CD14-positive monocyte (primary cell): ENCODE data around the gene ADAMTSL3. TPM values are rescaled to one million over a fixed set of nuclear protein-coding genes. Genes with fewer than 3 reads are reported as not detected.
"Not testable (repeated sequence)": the region's sequence is repeated elsewhere in the genome, so short reads cannot be mapped to it uniquely, and the experiment has no call there.

ENCODE experiments used
- DNase-seq, 3 donors: peaks; one replicate each; pipeline ENCODE4 v3.0.0-alpha.2; 2011 to 2022
- H2AFZ ChIP-seq: 2 replicates; pipeline ENCODE4 v1.6.0; 2012; ENCODE audit warnings: mild to moderate bottlenecking, low read depth, low read length, inconsistent platforms; ENCODE audit not compliant: insufficient read depth, poor library complexity, severe bottlenecking
- H3K27ac ChIP-seq, 2 donors: 1 replicate in 1 of 2; 2 replicates in 1 of 2; pipeline ENCODE4 v1.5.1; 2012 to 2013; ENCODE audit warnings: low read length in 2 of 2, control low read depth in 1 of 2, inconsistent platforms in 1 of 2, low read depth in 1 of 2, mild to moderate bottlenecking in 1 of 2
- H3K27me3 ChIP-seq, 2 donors: one replicate each; pipeline versions ENCODE4 v1.6.0 to v1.6.1; 2011 to 2013; ENCODE audit warnings: low read length in 2 of 2; ENCODE audit not compliant: control insufficient read depth in 2 of 2, insufficient read depth in 2 of 2
- H3K36me3 ChIP-seq, 2 donors: replicated peaks in 1 of 2; 1 replicate in 1 of 2; 2 replicates in 1 of 2; pipeline versions ENCODE4 v1.5.1 to v1.6.1; 2012 to 2013; ENCODE audit warnings: low read length in 2 of 2, control low read depth in 1 of 2, inconsistent platforms in 1 of 2, mild to moderate bottlenecking in 1 of 2; ENCODE audit not compliant: insufficient read depth in 2 of 2, control insufficient read depth in 1 of 2
- H3K4me1 ChIP-seq, 2 donors: 1 replicate in 1 of 2; 2 replicates in 1 of 2; pipeline versions ENCODE4 v1.5.1 to v1.6.1; 2012 to 2013; ENCODE audit warnings: low read length in 2 of 2, control low read depth in 1 of 2, inconsistent platforms in 1 of 2, mild to moderate bottlenecking in 1 of 2, moderate library complexity in 1 of 2; ENCODE audit not compliant: insufficient read depth in 2 of 2, control insufficient read depth in 1 of 2
- H3K4me2 ChIP-seq: replicated peaks from 2 replicates; pipeline ENCODE3; 2012; ENCODE audit warnings: low read length, moderate library complexity, mild to moderate bottlenecking; ENCODE audit not compliant: poor library complexity, severe bottlenecking; ENCODE audit errors: extremely low read depth
- H3K4me3 ChIP-seq, 3 experiments: fragments of 200-600 bp in 1 of 3; sonication (generic) in 1 of 3; replicated peaks in 1 of 3; 1 replicate in 2 of 3; 2 replicates in 1 of 3; pipeline ENCODE4 v1.5.1; 2011 to 2013; ENCODE audit warnings: low read length in 3 of 3, mild to moderate bottlenecking in 3 of 3, control low read depth in 2 of 3, low read depth in 2 of 3, inconsistent platforms in 1 of 3, moderate library complexity in 1 of 3
- H3K79me2 ChIP-seq: 2 replicates; pipeline ENCODE4 v1.6.0; 2012; ENCODE audit warnings: mild to moderate bottlenecking, control low read depth, inconsistent platforms, low read length, moderate library complexity; ENCODE audit not compliant: insufficient read depth
- H3K9ac ChIP-seq: 2 replicates; pipeline ENCODE4 v1.6.0; 2017; ENCODE audit warnings: low read length, mild to moderate bottlenecking; ENCODE audit not compliant: insufficient read depth, poor library complexity, severe bottlenecking
- H3K9me3 ChIP-seq, 2 donors: replicated peaks in 1 of 2; 1 replicate in 1 of 2; 2 replicates in 1 of 2; pipeline versions ENCODE4 v1.5.1 to v1.6.1; 2012 to 2013; ENCODE audit warnings: low read length in 2 of 2, control low read depth in 1 of 2; ENCODE audit not compliant: control insufficient read depth in 1 of 2, insufficient read depth in 1 of 2
- H4K20me1 ChIP-seq: 2 replicates; pipeline ENCODE4 v1.6.0; 2012; ENCODE audit warnings: mild to moderate bottlenecking, low read length, control low read depth, moderate library complexity; ENCODE audit not compliant: insufficient read depth
- H3K27ac Mint-ChIP-seq, 7 donors: one replicate each; pipeline ENCODE4 v1.8.0; 2020; ENCODE audit warnings: mild to moderate bottlenecking in 7 of 7, mixed read lengths in 7 of 7, moderate library complexity in 6 of 7, inconsistent platforms in 2 of 7
- H3K27me3 Mint-ChIP-seq, 3 donors: one replicate each; pipeline ENCODE4 v1.8.0; 2021 to 2022; ENCODE audit warnings: low read depth in 3 of 3, mild to moderate bottlenecking in 3 of 3, mixed read lengths in 3 of 3, moderate library complexity in 3 of 3, inconsistent platforms in 1 of 3
- H3K36me3 Mint-ChIP-seq, 2 donors: one replicate each; pipeline ENCODE4 v1.8.0; 2020; ENCODE audit warnings: mixed read lengths in 2 of 2, inconsistent platforms in 1 of 2, mild to moderate bottlenecking in 1 of 2
- H3K4me1 Mint-ChIP-seq: one replicate; pipeline ENCODE4 v1.8.0; 2020; ENCODE audit warnings: mild to moderate bottlenecking, mixed read lengths
- H3K4me3 Mint-ChIP-seq, 2 donors: one replicate each; pipeline ENCODE4 v1.8.0; 2020; ENCODE audit warnings: mild to moderate bottlenecking in 2 of 2, mixed read lengths in 2 of 2, moderate library complexity in 1 of 2
- H3K9me3 Mint-ChIP-seq, 7 donors: one replicate each; pipeline ENCODE4 v1.8.0; 2020 to 2022; ENCODE audit warnings: mixed read lengths in 7 of 7, mild to moderate bottlenecking in 6 of 7, moderate library complexity in 6 of 7, inconsistent platforms in 2 of 7
- WGBS: methylation state at CpG from one replicate; pipeline ENCODE4 v1.1.5; 2013; ENCODE audit warnings: missing lambda C conversion rate; ENCODE audit not compliant: insufficient coverage; 5-methylcytosine and 5-hydroxymethylcytosine counted together
- intact Hi-C, 2 donors: fragments of 100-400 bp; cut with micrococcal nuclease; formaldehyde crosslinking; loops; one replicate each; pipeline versions ENCODE4 v1.15.0 to v1.15.1; 2023
- polyA plus RNA-seq, 3 donors: library from polyadenylated mRNA; depleted of rRNA in 1 of 3; unstranded in 2 of 3; stranded (reverse) in 1 of 3; fragments of 300-500 nt in 2 of 3; fragments of >200 nt in 1 of 3; fragmentation: Illumina TruSeq in 2 of 3; gene quantifications; 1 replicate in 2 of 3; 2 replicates in 1 of 3; pipeline ENCODE4 v1.2.3, GENCODE V29; 2012 to 2021
- TF ChIP-seq, protein P1 (sequence below): fragments of 200-600 bp; IDR thresholded peaks from one replicate; pipeline ENCODE4 v1.8.0; 2022; ENCODE audit warnings: antibody characterized with exemption, mild to moderate bottlenecking

ADAMTSL3 gene
- polyA plus RNA-seq, 3 donors = not detected

GRCh38 chr15:84037301-84037700, 383.4 kb downstream of the ADAMTSL3 start:
- no peaks in the 10 kb centered on the region for H3K36me3 ChIP-seq
- DNase-seq = no peak
- H3K27me3 ChIP-seq = no peaks in the 10 kb centered on the region
- Mint-ChIP-seq H3K4me3 (no peak overlapping the region), H3K27me3 (peaks cover 1 to 10% (median 6%) of the 10 kb centered on the region in 3 donors), H3K27ac (no peak overlapping the region), H3K36me3 (no peaks in the 10 kb centered on the region), H3K4me1 (no peaks in the 10 kb centered on the region), H3K9me3 (peaks cover 0 to 2% (median 0%) of the 10 kb centered on the region in 7 donors)
- H3K9me3 ChIP-seq = no peaks in the 10 kb centered on the region
- no peak overlapping the region for H3K9ac ChIP-seq
- H3K4me2 ChIP-seq = no peak overlapping the region
- intact Hi-C loops = no loop called here
- H4K20me1 ChIP-seq = no peaks in the 10 kb centered on the region
- no peak overlapping the region for H3K27ac ChIP-seq
- H2AFZ ChIP-seq = no peak overlapping the region
- H3K4me1 ChIP-seq = no peaks in the 10 kb centered on the region
- H3K4me3 ChIP-seq = no peak overlapping the region
- H3K79me2 ChIP-seq = no peaks in the 10 kb centered on the region
- TF ChIP-seq, protein P1, sequence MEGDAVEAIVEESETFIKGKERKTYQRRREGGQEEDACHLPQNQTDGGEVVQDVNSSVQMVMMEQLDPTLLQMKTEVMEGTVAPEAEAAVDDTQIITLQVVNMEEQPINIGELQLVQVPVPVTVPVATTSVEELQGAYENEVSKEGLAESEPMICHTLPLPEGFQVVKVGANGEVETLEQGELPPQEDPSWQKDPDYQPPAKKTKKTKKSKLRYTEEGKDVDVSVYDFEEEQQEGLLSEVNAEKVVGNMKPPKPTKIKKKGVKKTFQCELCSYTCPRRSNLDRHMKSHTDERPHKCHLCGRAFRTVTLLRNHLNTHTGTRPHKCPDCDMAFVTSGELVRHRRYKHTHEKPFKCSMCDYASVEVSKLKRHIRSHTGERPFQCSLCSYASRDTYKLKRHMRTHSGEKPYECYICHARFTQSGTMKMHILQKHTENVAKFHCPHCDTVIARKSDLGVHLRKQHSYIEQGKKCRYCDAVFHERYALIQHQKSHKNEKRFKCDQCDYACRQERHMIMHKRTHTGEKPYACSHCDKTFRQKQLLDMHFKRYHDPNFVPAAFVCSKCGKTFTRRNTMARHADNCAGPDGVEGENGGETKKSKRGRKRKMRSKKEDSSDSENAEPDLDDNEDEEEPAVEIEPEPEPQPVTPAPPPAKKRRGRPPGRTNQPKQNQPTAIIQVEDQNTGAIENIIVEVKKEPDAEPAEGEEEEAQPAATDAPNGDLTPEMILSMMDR = no peak

- H3K4me3 ChIP-seq, H3K79me2 ChIP-seq, H3K36me3 Mint-ChIP-seq, intact Hi-C loops, H2AFZ ChIP-seq, H3K9me3 ChIP-seq, H3K36me3 ChIP-seq, H3K27me3 Mint-ChIP-seq, DNase-seq, H3K4me1 ChIP-seq, H3K27me3 ChIP-seq, H3K4me2 ChIP-seq, H3K4me3 Mint-ChIP-seq, H3K27ac ChIP-seq, H3K9ac ChIP-seq, H4K20me1 ChIP-seq, H3K27ac Mint-ChIP-seq, H3K4me1 Mint-ChIP-seq: not testable (repeated sequence)
- H3K9me3 Mint-ChIP-seq = peaks cover 0 to 10% (median 5%) of the 10 kb centered on the region in 7 donors
- WGBS = 90% methylated on average over 17 of the region's 18 CpGs
Observed at GRCh38 chr15:84042434-84043056, 388.6 kb downstream of the ADAMTSL3 start.
